ENCODE results near the gene PTPRB. TPM values are rescaled to one million over a fixed set of nuclear protein-coding genes. Genes with fewer than 3 reads are reported as not detected.

The PTPRB gene
- polyA plus RNA-seq, 3 donors, result not detected

- no peaks in the 10 kb centered on the region for H3K4me1 ChIP-seq (ENCODE audit: control insufficient read depth in 1 of 2, insufficient read depth in 2 of 2, low read length in 2 of 2)
- no peak overlapping the region for H3K4me3 ChIP-seq (replicated peaks in 1 of 3; ENCODE audit: low read depth in 2 of 3, low read length in 3 of 3)
- H4K20me1 ChIP-seq (ENCODE audit: insufficient read depth, low read length), result no peaks in the 10 kb centered on the region
- no peak overlapping the region for H3K27ac Mint-ChIP-seq
- intact Hi-C loops (cut with micrococcal nuclease), result no loop called here
- H3K27ac ChIP-seq (ENCODE audit: low read depth in 1 of 2, low read length in 2 of 2), result no peak overlapping the region
- no peak overlapping the region for H2AFZ ChIP-seq (ENCODE audit: insufficient read depth, low read depth, low read length, poor library complexity, severe bottlenecking)
- H3K9me3 Mint-ChIP-seq, result peaks cover 0 to 3% (median 0%) of the 10 kb centered on the region in 7 donors
- no peaks in the 10 kb centered on the region for H3K36me3 Mint-ChIP-seq
- H3K36me3 ChIP-seq (replicated peaks in 1 of 2; ENCODE audit: control insufficient read depth in 1 of 2, insufficient read depth in 2 of 2, low read length in 2 of 2), result no peaks in the 10 kb centered on the region
- no peaks in the 10 kb centered on the region for H3K4me1 Mint-ChIP-seq
- no peaks in the 10 kb centered on the region for H3K27me3 Mint-ChIP-seq (ENCODE audit: low read depth in 3 of 3)
- no peaks in the 10 kb centered on the region for H3K27me3 ChIP-seq (ENCODE audit: control insufficient read depth in 2 of 2, insufficient read depth in 2 of 2, low read length in 2 of 2)
- H3K4me3 Mint-ChIP-seq, result no peak overlapping the region
- no peak overlapping the region for H3K9ac ChIP-seq (ENCODE audit: insufficient read depth, low read length, poor library complexity, severe bottlenecking)
- no peak for TF ChIP-seq CTCF (IDR thresholded peaks at IDR 0.05)
- no CpG with 5 or more reads among the region's 5 CpGs for WGBS (ENCODE audit: insufficient coverage)
- DNase-seq, result no peak
- H3K4me2 ChIP-seq (replicated peaks; ENCODE audit: extremely low read depth, low read length, poor library complexity, severe bottlenecking), result no peak overlapping the region
- no peaks in the 10 kb centered on the region for H3K9me3 ChIP-seq (replicated peaks in 1 of 2; ENCODE audit: control insufficient read depth in 1 of 2, insufficient read depth in 1 of 2, low read length in 2 of 2)
- no peaks in the 10 kb centered on the region for H3K79me2 ChIP-seq (ENCODE audit: insufficient read depth, low read length)
Measured at GRCh38 chr12:70660002-70660604, 22.9 kb upstream of the PTPRB start.

GRCh38 chr12:70659077-70659606, 21.9 kb upstream of the PTPRB start:
- no peaks in the 10 kb centered on the region for H3K27me3 ChIP-seq (ENCODE audit: control insufficient read depth in 2 of 2, insufficient read depth in 2 of 2, low read length in 2 of 2)
- TF ChIP-seq CTCF (IDR thresholded peaks at IDR 0.05), result no peak
- no peaks in the 10 kb centered on the region for H3K79me2 ChIP-seq (ENCODE audit: insufficient read depth, low read length)
- no peak overlapping the region for H3K4me2 ChIP-seq (replicated peaks; ENCODE audit: extremely low read depth, low read length, poor library complexity, severe bottlenecking)
- H3K27ac Mint-ChIP-seq, result no peak overlapping the region
- 76% methylated on average over 3 of the region's 6 CpGs for WGBS (ENCODE audit: insufficient coverage)
- H3K4me1 Mint-ChIP-seq, result no peaks in the 10 kb centered on the region
- no peak overlapping the region for H3K4me3 Mint-ChIP-seq
- DNase-seq, result no peak
- H3K4me1 ChIP-seq (ENCODE audit: control insufficient read depth in 1 of 2, insufficient read depth in 2 of 2, low read length in 2 of 2), result no peaks in the 10 kb centered on the region
- H4K20me1 ChIP-seq (ENCODE audit: insufficient read depth, low read length), result no peaks in the 10 kb centered on the region
- H3K36me3 ChIP-seq (replicated peaks in 1 of 2; ENCODE audit: control insufficient read depth in 1 of 2, insufficient read depth in 2 of 2, low read length in 2 of 2), result no peaks in the 10 kb centered on the region
- H3K9me3 Mint-ChIP-seq, result peaks cover 0 to 3% (median 0%) of the 10 kb centered on the region in 7 donors
- H3K4me3 ChIP-seq (replicated peaks in 1 of 3; ENCODE audit: low read depth in 2 of 3, low read length in 3 of 3), result no peak overlapping the region
- H3K27me3 Mint-ChIP-seq (ENCODE audit: low read depth in 3 of 3), result no peaks in the 10 kb centered on the region
- H3K9me3 ChIP-seq (replicated peaks in 1 of 2; ENCODE audit: control insufficient read depth in 1 of 2, insufficient read depth in 1 of 2, low read length in 2 of 2), result no peaks in the 10 kb centered on the region
- H3K9ac ChIP-seq (ENCODE audit: insufficient read depth, low read length, poor library complexity, severe bottlenecking), result no peak overlapping the region
- no peaks in the 10 kb centered on the region for H3K36me3 Mint-ChIP-seq
- H2AFZ ChIP-seq (ENCODE audit: insufficient read depth, low read depth, low read length, poor library complexity, severe bottlenecking), result no peak overlapping the region
- intact Hi-C loops (cut with micrococcal nuclease), result no loop called here
- H3K27ac ChIP-seq (ENCODE audit: low read depth in 1 of 2, low read length in 2 of 2), result no peak overlapping the region
